OCI-LY7 (cell line): ENCODE data around the gene PCDHB8. TPM values are rescaled to one million over a fixed set of nuclear protein-coding genes. Genes with fewer than 3 reads are reported as not detected.
A peak's percentile ranks its signal among the peaks of the same experiment; 100 is the strongest.
"Not testable (repeated sequence)": the region's sequence is repeated elsewhere in the genome, so short reads cannot be mapped to it uniquely, and the experiment has no call there.

Source experiments
- BruUV-seq: library from RNA; stranded (reverse); fragments of 400-500 nt; replicated peaks from 2 replicates; lab custom pipeline; 2021; lab: Mats Ljungman, UMichigan
- CTCF ChIA-PET: fragments of 300-600 bp; sonication (Branson Sonifier 250); formaldehyde crosslinking; loops from one replicate; lab custom pipeline; 2022; ENCODE audit warnings: antibody characterized with exemption; ENCODE audit not compliant: unreplicated experiment; lab: Charles Lee
- POLR2A ChIA-PET: fragments of 300-600 bp; sonication (Branson Sonifier 250); formaldehyde crosslinking; loops from one replicate; lab custom pipeline; 2022; ENCODE audit warnings: antibody characterized with exemption; lab: Charles Lee
- DNase-seq: peaks from one replicate; pipeline ENCODE4 v3.0.0-alpha.2; 2015; ENCODE audit warnings: low spot score
- H2AFZ ChIP-seq: fragments of 200-600 bp; sonication (generic), shearing (Covaris generic); 2 replicates; pipeline ENCODE4 v1.6.1; 2014; ENCODE audit warnings: mild to moderate bottlenecking, antibody characterized with exemption, low read length, moderate library complexity
- H3K27ac ChIP-seq: fragments of 200-600 bp; sonication (generic); 2 replicates; pipeline ENCODE4 v1.5.1; 2014; ENCODE audit warnings: mixed run types, low read depth, mild to moderate bottlenecking, moderate library complexity, low read length, inconsistent platforms; ENCODE audit not compliant: poor library complexity, severe bottlenecking
- H3K36me3 ChIP-seq: fragments of 200-600 bp; sonication (generic); 2 replicates; pipeline ENCODE4 v1.6.1; 2014; ENCODE audit warnings: mild to moderate bottlenecking, antibody characterized with exemption, low read length, moderate library complexity, mixed read lengths; ENCODE audit not compliant: insufficient read depth
- H3K4me1 ChIP-seq: fragments of 200-600 bp; sonication (generic); 2 replicates; pipeline ENCODE4 v1.5.1; 2014; ENCODE audit warnings: mild to moderate bottlenecking, low read length; ENCODE audit not compliant: insufficient read depth, poor library complexity, severe bottlenecking
- H3K4me2 ChIP-seq: fragments of 200-600 bp; sonication (generic); 2 replicates; pipeline ENCODE4 v1.6.1; 2014; ENCODE audit warnings: mild to moderate bottlenecking, low read length
- H3K4me3 ChIP-seq: fragments of 200-600 bp; sonication (generic); 2 replicates; pipeline ENCODE4 v1.5.1; 2014; ENCODE audit warnings: mild to moderate bottlenecking, low read depth, low read length; ENCODE audit not compliant: poor library complexity, severe bottlenecking
- H3K79me2 ChIP-seq: fragments of 200-600 bp; sonication (generic); 2 replicates; pipeline ENCODE4 v1.6.1; 2016; ENCODE audit warnings: low read depth, mild to moderate bottlenecking, low read length, moderate library complexity, mixed read lengths; ENCODE audit not compliant: insufficient read depth
- H3K9me2 ChIP-seq: fragments of 200-600 bp; sonication (generic); 2 replicates; pipeline ENCODE4 v1.6.1; 2016; ENCODE audit warnings: mild to moderate bottlenecking, low read length, mixed read lengths; ENCODE audit not compliant: insufficient read depth
- H3K9me3 ChIP-seq: fragments of 200-600 bp; sonication (generic); 2 replicates; pipeline ENCODE4 v1.6.1; 2014; ENCODE audit warnings: mild to moderate bottlenecking, mixed run types, low read length, mixed read lengths
- H4K20me1 ChIP-seq: fragments of 200-600 bp; sonication (generic); 2 replicates; pipeline ENCODE4 v1.6.1; 2014; ENCODE audit warnings: mild to moderate bottlenecking, antibody characterized with exemption, low read length, moderate library complexity, mixed read lengths; ENCODE audit not compliant: insufficient read depth
- CTCF ChIP-seq: fragments of 200-600 bp; sonication (generic); conservative IDR thresholded peaks from 2 replicates; pipeline ENCODE4 v1.5.1; 2014; ENCODE audit warnings: mild to moderate bottlenecking, antibody characterized with exemption, low read length, moderate library complexity, mixed read lengths
- EZH2phosphoT487 ChIP-seq: fragments of 200-600 bp; sonication (generic); IDR thresholded peaks from 2 replicates; pipeline ENCODE4 v1.6.1; 2018; ENCODE audit warnings: low read depth, borderline replicate concordance, mild to moderate bottlenecking, mixed run types, antibody characterized with exemption, low read length, moderate library complexity, mixed read lengths
- intact Hi-C: fragments of 100-400 bp; cut with micrococcal nuclease; formaldehyde crosslinking; loops from one replicate; pipeline ENCODE4 v1.10.0; 2022; ENCODE audit not compliant: unreplicated experiment
- total RNA-seq, 2 experiments: library from RNA; depleted of rRNA in 1 of 2; stranded (reverse); fragments of >200 nt in 1 of 2; shearing (Covaris generic) in 1 of 2; gene quantifications; 2 replicates each; pipeline ENCODE4 v1.2.3, GENCODE V29; 2014 to 2022

Gene PCDHB8
- total RNA-seq, 2 experiments from 2014 or later, result not detected

DNA sequence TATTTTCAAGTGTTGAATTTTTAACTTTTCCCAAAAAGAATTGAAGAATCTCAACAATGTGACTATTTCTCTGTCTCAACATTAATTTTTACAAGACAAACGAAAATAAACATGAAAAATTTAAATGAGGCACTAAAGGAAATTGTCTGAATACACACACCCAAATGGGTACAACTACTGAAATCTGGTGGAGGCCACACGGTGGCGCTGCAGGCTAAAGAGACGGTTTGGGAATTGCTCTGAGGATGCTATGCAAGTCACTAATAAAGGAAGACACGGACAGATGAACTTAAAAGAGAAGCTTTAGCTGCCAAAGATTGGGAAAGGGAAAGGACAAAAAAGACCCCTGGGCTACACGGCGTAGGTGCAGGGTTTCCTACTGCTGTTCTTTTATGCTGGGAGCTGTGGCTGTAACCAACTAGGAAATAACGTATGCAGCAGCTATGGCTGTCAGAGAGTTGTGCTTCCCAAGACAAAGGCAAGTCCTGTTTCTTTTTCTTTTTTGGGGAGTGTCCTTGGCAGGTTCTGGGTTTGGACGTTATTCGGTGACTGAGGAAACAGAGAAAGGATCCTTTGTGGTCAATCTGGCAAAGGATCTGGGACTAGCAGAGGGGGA is 14.6 kb downstream of the PCDHB8 start, which contains the start of gene PCDHB10:
TSS of gene PCDHB10 (plus strand) at position 244 of the 616 bp plus-strand sequence. CDS start at position 444, 200 bp downstream.
- no peak for TF ChIP-seq EZH2phosphoT487
- peak; percentile 86 for TF ChIP-seq CTCF
- peak; percentile 34 for DNase-seq
- no peaks in the 10 kb centered on the region for H4K20me1 ChIP-seq
- ChIA-PET CTCF (interaction anchor here (0.5 kb wide), 1 partner anchor 1073 kb away, joined by 4 read pairs; no protein-coding TSS in a partner anchor), POLR2A (no interaction called here)
- peaks cover 9% of the 10 kb centered on the region for H3K9me3 ChIP-seq
- H3K4me3 ChIP-seq, result no peak within 1 kb of the TSS
- no peaks in the 10 kb centered on the region for H3K36me3 ChIP-seq
- no TSS peak for BruUV-seq
- no peaks in the 10 kb centered on the region for H3K4me1 ChIP-seq
- H3K9me2 ChIP-seq, result no peaks in the 10 kb centered on the region
- no peaks in the 10 kb centered on the region for H3K79me2 ChIP-seq
- intact Hi-C loops, result loop anchor here (10.0 kb wide), 1 partner anchor 163 kb away; the partner anchor contains the start of genes PCDHGA4, PCDHGB1 and PCDHGB2
- no peak within 1 kb of the TSS for H2AFZ ChIP-seq
- H3K27ac ChIP-seq, result no peak within 1 kb of the TSS
- no peak within 1 kb of the TSS for H3K4me2 ChIP-seq

GRCh38 chr5:141194332-141194731 is 16.7 kb downstream of the PCDHB8 start:
- H4K20me1 ChIP-seq, H3K4me1 ChIP-seq, POLR2A ChIA-PET, H3K9me2 ChIP-seq, DNase-seq, H3K9me3 ChIP-seq, CTCF ChIA-PET, BruUV-seq, H3K36me3 ChIP-seq, H3K4me3 ChIP-seq, H3K79me2 ChIP-seq, H3K4me2 ChIP-seq, H3K27ac ChIP-seq, H2AFZ ChIP-seq: not testable (repeated sequence)
- intact Hi-C loops, result loop anchor here (10.0 kb wide), 1 partner anchor 160 kb away; the partner anchor contains the start of genes PCDHGA4, PCDHGB1 and PCDHGB2

DNA sequence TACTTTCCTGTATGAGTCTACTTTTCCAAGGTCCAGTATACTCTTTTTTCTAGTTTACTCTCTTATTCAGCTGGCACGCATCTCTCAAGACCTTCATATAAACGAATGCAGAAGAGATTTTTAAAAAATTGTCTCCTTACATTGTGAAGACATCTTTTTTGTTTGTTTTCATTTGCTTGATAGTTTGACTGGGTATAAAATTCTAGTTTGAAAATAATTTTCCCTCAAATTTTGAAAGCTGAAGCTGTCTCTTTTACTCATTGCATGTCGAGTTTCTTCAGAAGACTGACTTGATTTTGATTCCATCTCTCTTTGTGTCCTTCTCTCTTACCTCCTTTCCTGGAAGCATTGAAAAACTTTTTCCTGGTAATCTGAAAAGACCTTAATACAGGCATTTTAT is 18.8 kb downstream of the PCDHB8 start:
- H3K9me3 ChIP-seq, result peaks cover 9% of the 10 kb centered on the region
- no peaks in the 10 kb centered on the region for H4K20me1 ChIP-seq
- H3K4me1 ChIP-seq, result no peaks in the 10 kb centered on the region
- no peak overlapping the region for H3K4me2 ChIP-seq
- intact Hi-C loops, result loop anchor here (10.0 kb wide), 1 partner anchor 158 kb away; the partner anchor contains the start of genes PCDHGA4, PCDHGB1 and PCDHGB2
- H3K79me2 ChIP-seq, result no peaks in the 10 kb centered on the region
- no peak for DNase-seq
- BruUV-seq, result no TSS peak
- CTCF ChIA-PET, result no interaction called here
- POLR2A ChIA-PET, result no interaction called here
- H3K27ac ChIP-seq, result no peak overlapping the region
- no peak overlapping the region for H2AFZ ChIP-seq
- H3K4me3 ChIP-seq, result no peak overlapping the region
- H3K9me2 ChIP-seq, result no peaks in the 10 kb centered on the region
- H3K36me3 ChIP-seq, result no peaks in the 10 kb centered on the region
- TF ChIP-seq EZH2phosphoT487, result no peak
